Retinal pigment epithelial cell (primary cell): ENCODE measurements around the gene GOPC.

Experiments
- DNase-seq: peaks from one replicate; pipeline ENCODE4 v3.0.0-alpha.2; 2010; ENCODE audit warnings: low read depth
- H3K4me3 ChIP-seq: 2 replicates; pipeline ENCODE4 v1.5.1; 2011; ENCODE audit warnings: mild to moderate bottlenecking, low read length, control low read depth, moderate library complexity
- TF ChIP-seq, protein P1 (sequence below): conservative IDR thresholded peaks from 2 replicates; pipeline ENCODE4 v1.5.1; 2011; ENCODE audit warnings: low read depth, low read length, control low read depth, inconsistent platforms

Gene GOPC

DNA sequence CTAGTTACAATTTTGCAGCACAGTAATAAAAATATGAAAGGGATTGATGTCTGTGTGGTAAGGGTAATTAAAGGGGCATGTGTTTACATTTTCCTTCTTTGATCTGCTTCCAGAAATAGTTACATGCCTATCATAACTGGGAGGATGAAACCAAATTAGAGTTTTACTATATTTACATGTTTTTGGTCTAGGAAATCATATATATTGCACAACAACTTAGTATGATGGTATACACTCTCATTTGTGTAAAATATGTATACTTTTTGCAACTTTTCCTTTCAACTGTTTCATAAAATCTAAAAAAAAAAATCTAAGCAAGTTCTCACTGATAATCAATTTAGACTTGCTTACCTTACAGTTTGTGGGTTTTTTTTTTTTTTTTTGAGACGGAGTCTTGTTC lies 87.7 kb downstream of the GOPC start:
- no peak for DNase-seq
- TF ChIP-seq, protein P1, sequence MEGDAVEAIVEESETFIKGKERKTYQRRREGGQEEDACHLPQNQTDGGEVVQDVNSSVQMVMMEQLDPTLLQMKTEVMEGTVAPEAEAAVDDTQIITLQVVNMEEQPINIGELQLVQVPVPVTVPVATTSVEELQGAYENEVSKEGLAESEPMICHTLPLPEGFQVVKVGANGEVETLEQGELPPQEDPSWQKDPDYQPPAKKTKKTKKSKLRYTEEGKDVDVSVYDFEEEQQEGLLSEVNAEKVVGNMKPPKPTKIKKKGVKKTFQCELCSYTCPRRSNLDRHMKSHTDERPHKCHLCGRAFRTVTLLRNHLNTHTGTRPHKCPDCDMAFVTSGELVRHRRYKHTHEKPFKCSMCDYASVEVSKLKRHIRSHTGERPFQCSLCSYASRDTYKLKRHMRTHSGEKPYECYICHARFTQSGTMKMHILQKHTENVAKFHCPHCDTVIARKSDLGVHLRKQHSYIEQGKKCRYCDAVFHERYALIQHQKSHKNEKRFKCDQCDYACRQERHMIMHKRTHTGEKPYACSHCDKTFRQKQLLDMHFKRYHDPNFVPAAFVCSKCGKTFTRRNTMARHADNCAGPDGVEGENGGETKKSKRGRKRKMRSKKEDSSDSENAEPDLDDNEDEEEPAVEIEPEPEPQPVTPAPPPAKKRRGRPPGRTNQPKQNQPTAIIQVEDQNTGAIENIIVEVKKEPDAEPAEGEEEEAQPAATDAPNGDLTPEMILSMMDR: no peak
- H3K4me3 ChIP-seq: no peak overlapping the region

DNA sequence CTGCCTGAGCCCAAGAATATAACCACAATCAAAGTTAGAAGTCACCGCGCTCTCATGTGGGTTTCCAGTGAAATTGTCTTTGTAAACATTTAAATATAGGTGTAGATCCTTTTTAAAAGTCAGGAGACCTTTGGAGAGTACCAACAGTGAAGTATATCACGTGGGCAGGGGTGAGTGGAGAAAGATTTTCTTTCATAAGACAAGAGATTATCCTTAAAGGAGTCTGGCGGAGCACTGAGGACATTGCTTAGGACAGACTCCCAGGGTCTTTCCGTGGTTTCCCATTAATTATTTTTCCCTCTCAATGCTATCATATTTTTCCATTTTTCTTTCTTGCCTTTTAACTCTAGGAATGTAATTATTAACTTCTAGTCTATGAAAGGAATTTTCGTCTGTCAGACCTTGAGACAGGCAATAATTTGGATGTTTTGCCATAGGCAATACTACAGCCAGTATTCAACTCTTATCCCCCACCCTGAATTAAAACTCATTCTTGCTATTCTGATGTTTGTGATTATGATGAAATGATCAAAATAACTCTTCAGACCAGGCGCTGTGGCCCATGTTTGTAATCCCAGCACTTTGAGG lies 88.4 kb downstream of the GOPC start:
- H3K4me3 ChIP-seq: no peak overlapping the region
- DNase-seq: no peak
- TF ChIP-seq, protein P1: no peak

GRCh38 chr6:117512987-117513573 lies 89.2 kb downstream of the GOPC start:
- DNase-seq: no peak
- no peak overlapping the region for H3K4me3 ChIP-seq
- TF ChIP-seq, protein P1: no peak

GRCh38 chr6:117512056-117512828 lies 90.1 kb downstream of the GOPC start:
- TF ChIP-seq, protein P1: no peak
- no peak overlapping the region for H3K4me3 ChIP-seq

More at GRCh38 chr6:117512056-117512828, 90.1 kb downstream of the GOPC start:
- no peak for DNase-seq
